Measurements from ENCODE around the gene LSP1.

The LSP1 gene

GRCh38 chr11:1916132-1916985 is 63.5 kb downstream of the LSP1 start:
- Histone ChIP-seq H3K36me3 (no peaks in the 10 kb centered on the region), H3K4me3 (ENCODE audit: low read depth, low read length) (no peak overlapping the region), H3K27me3 (no peaks in the 10 kb centered on the region), H3K4me1 (no peaks in the 10 kb centered on the region), H3K9me3 (no peaks in the 10 kb centered on the region)
- DNase-seq: no peak
- no peak for TF ChIP-seq CTCF (IDR thresholded peaks at IDR 0.05; ENCODE audit: low read depth, low read length)

DNA sequence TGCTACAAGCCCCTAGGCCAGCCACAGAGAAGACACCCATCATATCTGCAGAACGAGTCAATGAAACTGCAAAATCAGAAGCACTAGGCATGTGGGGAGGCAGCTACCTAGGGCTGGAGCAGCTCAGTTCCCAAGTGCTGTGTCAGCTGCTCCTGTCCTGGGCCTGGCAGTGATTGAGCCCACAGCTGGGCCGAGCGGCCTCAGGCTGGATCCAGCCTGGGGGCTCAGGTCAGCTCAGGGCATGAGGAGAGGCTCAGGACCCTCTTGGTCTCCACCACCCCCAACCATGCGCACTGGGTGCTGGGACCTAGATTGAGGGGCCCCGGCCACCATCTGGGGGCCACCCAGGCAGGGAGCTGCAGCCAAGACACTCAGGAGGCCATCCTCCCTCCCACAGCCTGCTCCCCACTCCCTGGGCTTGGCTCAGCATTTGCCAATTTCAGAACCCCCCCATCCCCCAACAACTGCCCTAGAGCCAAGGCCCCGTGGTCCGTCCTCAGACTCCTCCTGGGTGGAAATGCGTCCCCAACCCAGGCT is 64.2 kb downstream of the LSP1 start:
- no peaks in the 10 kb centered on the region for H3K36me3 ChIP-seq
- no peaks in the 10 kb centered on the region for H3K9me3 ChIP-seq
- no peak for DNase-seq
- no peak for TF ChIP-seq CTCF (IDR thresholded peaks at IDR 0.05; ENCODE audit: low read depth, low read length)
- H3K4me1 ChIP-seq: no peaks in the 10 kb centered on the region
- H3K4me3 ChIP-seq (ENCODE audit: low read depth, low read length): no peak overlapping the region
- no peaks in the 10 kb centered on the region for H3K27me3 ChIP-seq

DNA sequence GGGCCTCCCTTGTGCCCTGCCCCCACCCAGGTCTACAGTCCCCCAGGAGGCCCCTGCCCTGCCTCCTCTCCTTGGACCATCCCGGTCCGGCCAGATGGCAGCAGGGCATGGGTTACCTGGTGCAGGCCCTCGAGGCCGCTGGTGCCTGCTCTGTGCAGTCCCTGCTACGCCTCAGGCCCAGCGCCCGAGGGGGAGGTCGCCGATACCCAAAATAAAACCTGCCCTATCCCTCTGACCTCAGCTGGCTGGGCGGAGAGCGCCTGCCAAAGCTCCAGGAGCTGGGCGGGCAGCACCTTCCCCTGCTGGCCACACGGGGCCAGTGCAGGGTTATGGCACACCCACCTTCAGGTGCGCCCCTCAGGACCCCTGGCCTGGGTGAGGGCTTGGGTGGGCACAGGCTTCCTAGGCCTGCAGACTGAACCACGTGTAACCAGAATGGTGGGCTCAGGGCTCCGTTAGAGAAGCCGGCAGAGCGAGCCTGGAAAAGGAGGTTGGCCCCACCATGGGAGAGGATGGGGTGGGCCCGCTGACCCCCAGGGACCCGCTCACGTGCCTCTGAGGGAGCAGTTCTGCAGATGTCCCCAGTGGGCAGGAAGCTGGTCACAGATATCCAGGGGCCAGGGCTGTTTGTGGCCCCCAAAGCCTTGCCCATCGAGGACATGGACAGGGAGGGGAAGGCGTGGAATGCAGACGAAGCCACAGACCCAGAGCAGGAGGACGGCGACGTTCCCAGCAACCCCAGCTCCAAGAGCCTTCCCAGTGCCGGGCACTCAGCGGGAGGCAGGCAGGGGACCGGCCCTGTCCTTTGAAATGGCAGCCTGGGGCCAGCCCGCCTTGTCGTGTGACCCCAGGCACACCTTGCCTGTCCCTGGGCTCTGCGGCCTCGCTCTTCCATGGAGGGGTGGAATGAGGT is 64.9 kb downstream of the LSP1 start:
- Histone ChIP-seq H3K36me3 (no peaks in the 10 kb centered on the region), H3K27me3 (no peaks in the 10 kb centered on the region), H3K9me3 (no peaks in the 10 kb centered on the region), H3K4me3 (ENCODE audit: low read depth, low read length) (no peak overlapping the region), H3K4me1 (no peaks in the 10 kb centered on the region)
- TF ChIP-seq CTCF (IDR thresholded peaks at IDR 0.05; ENCODE audit: low read depth, low read length): peak; percentile 21
- no peak for DNase-seq

GRCh38 chr11:1918436-1919315 is 65.8 kb downstream of the LSP1 start:
- DNase-seq: no peak
- TF ChIP-seq CTCF (IDR thresholded peaks at IDR 0.05; ENCODE audit: low read depth, low read length): no peak
- no peaks in the 10 kb centered on the region for H3K4me1 ChIP-seq
- H3K9me3 ChIP-seq: no peaks in the 10 kb centered on the region
- H3K4me3 ChIP-seq (ENCODE audit: low read depth, low read length): no peak overlapping the region
- H3K36me3 ChIP-seq: no peaks in the 10 kb centered on the region
- no peaks in the 10 kb centered on the region for H3K27me3 ChIP-seq

GRCh38 chr11:1919391-1920127 is 66.7 kb downstream of the LSP1 start, which contains the start of gene TNNT3:
Gene TNNT3, plus strand, starts transcription at chr11:1919703. Its CDS starts 3,172 bp downstream, at chr11:1922875.
- H3K27me3 ChIP-seq: no peaks in the 10 kb centered on the region
- TF ChIP-seq CTCF (IDR thresholded peaks at IDR 0.05; ENCODE audit: low read depth, low read length): no peak
- H3K36me3 ChIP-seq: no peaks in the 10 kb centered on the region
- H3K9me3 ChIP-seq: no peaks in the 10 kb centered on the region
- no peak within 1 kb of the TSS for H3K4me3 ChIP-seq (ENCODE audit: low read depth, low read length)
- DNase-seq: no peak
- H3K4me1 ChIP-seq: no peaks in the 10 kb centered on the region
